Spleen (tissue), 11 donors: ENCODE data around the gene SYT17. TPM values are rescaled to one million over a fixed set of nuclear protein-coding genes. Genes with fewer than 3 reads are reported as not detected.

Experiments
- DNase-seq: peaks from one replicate; pipeline ENCODE4 v3.0.0-alpha.2; 2020
- H3K27ac ChIP-seq, 8 donors: fragments of 200-600 bp; sonication (generic) in 7 of 8; 1 replicate in 4 of 8; 2 replicates in 4 of 8; pipeline versions ENCODE4 v1.5.0 to v1.8.0; 2016 to 2021; ENCODE audit warnings: inconsistent platforms in 4 of 8, mild to moderate bottlenecking in 4 of 8, moderate library complexity in 1 of 8
- H3K27me3 ChIP-seq, 7 donors: fragments of 200-600 bp; sonication (generic) in 6 of 7; replicated peaks in 1 of 7; 1 replicate in 4 of 7; 2 replicates in 3 of 7; pipeline versions ENCODE4 v1.5.0 to v1.8.0; 2016 to 2021; ENCODE audit warnings: inconsistent platforms in 3 of 7, mild to moderate bottlenecking in 1 of 7
- H3K36me3 ChIP-seq, 6 donors: fragments of 200-600 bp; sonication (generic) in 5 of 6; 1 replicate in 4 of 6; 2 replicates in 2 of 6; pipeline versions ENCODE4 v1.5.0 to v1.8.0; 2016 to 2021; ENCODE audit warnings: inconsistent platforms in 2 of 6
- H3K4me1 ChIP-seq, 6 donors: fragments of 200-600 bp; sonication (generic) in 5 of 6; 1 replicate in 3 of 6; 2 replicates in 3 of 6; pipeline versions ENCODE4 v1.5.0 to v1.8.0; 2016 to 2021; ENCODE audit warnings: inconsistent platforms in 3 of 6
- H3K4me3 ChIP-seq, 8 donors: fragments of 200-600 bp; sonication (generic) in 7 of 8; 1 replicate in 4 of 8; 2 replicates in 4 of 8; pipeline versions ENCODE4 v1.5.0 to v1.8.0; 2016 to 2021; ENCODE audit warnings: inconsistent platforms in 4 of 8, mild to moderate bottlenecking in 4 of 8, moderate library complexity in 2 of 8
- H3K9me3 ChIP-seq, 8 donors: fragments of 200-600 bp; sonication (generic) in 7 of 8; 1 replicate in 4 of 8; 2 replicates in 4 of 8; pipeline versions ENCODE4 v1.5.0 to v1.8.0; 2016 to 2021; ENCODE audit warnings: inconsistent platforms in 4 of 8
- POLR2A ChIP-seq, 3 donors: fragments of 450-650 bp; IDR thresholded peaks; one replicate each; pipeline ENCODE4 v1.5.1; 2017; ENCODE audit warnings: antibody characterized with exemption in 3 of 3, mild to moderate bottlenecking in 1 of 3
- POLR2AphosphoS5 ChIP-seq, 3 donors: sonication (generic); formaldehyde crosslinking; IDR thresholded peaks; one replicate each; pipeline ENCODE4 v1.5.1; 2017; ENCODE audit warnings: antibody characterized with exemption in 3 of 3
- WGBS, 5 donors: extraction: QIAGEN DNeasy Blood & Tissue Kit in 3 of 5; methylation state at CpG; one replicate each; pipeline versions ENCODE4 v1.1.5 to v1.1.7; 2013 to 2018; 5-methylcytosine and 5-hydroxymethylcytosine counted together
- intact Hi-C: fragments of 100-400 bp; cut with DNase I; formaldehyde crosslinking; loops from one replicate; pipeline ENCODE4 v1.15.0; 2023; ENCODE audit warnings: low total_unique reads
- polyA plus RNA-seq, 3 donors: library from polyadenylated mRNA; stranded (reverse); fragments of 200-250 nt; gene quantifications; one replicate each; pipeline ENCODE4 v1.2.1, GENCODE V29; 2013
- total RNA-seq, 7 donors: library from RNA; depleted of rRNA in 3 of 7; stranded (reverse); fragments of >200 nt in 3 of 7; fragmentation: NEBNext Ultra II Directional in 4 of 7; extraction: Animal tissue kit (Norgen Biotek cat#: 25700) in 4 of 7; gene quantifications; one replicate each; pipeline versions ENCODE4 v1.1.0 to v1.2.1, GENCODE V29; 2016 to 2021
- TF ChIP-seq, protein P1 (sequence below), 11 experiments: fragments of 200-600 bp in 7 of 11; fragments of 450-650 bp in 4 of 11; sonication (generic) in 4 of 11; IDR thresholded peaks in 8 of 11; conservative IDR thresholded peaks in 3 of 11; 1 replicate in 7 of 11; 2 replicates in 4 of 11; pipeline versions ENCODE4 v1.4.0 to v1.8.0; 2016 to 2021; ENCODE audit warnings: antibody characterized with exemption in 11 of 11, inconsistent platforms in 4 of 11, mild to moderate bottlenecking in 1 of 11
- donor health status: healthy with polysubstance abuse.
- donor health status: DM: no; HTN: no; CAD: no; lungs with moderate emphysema.
- donor health status: DM: no; HTN: no; CAD: no.
- donor health status: Bipolar disorder and iron deficiency.
- donor health status: healthy.
- donor health status: DM: no; HTN: no; CAD: no.
- donor health status: DM: yes; HTN: yes; CAD: no.

Gene SYT17
- total and polyA plus RNA-seq, 10 donors: 1.2 to 3.7 (median 2.0) TPM

DNA sequence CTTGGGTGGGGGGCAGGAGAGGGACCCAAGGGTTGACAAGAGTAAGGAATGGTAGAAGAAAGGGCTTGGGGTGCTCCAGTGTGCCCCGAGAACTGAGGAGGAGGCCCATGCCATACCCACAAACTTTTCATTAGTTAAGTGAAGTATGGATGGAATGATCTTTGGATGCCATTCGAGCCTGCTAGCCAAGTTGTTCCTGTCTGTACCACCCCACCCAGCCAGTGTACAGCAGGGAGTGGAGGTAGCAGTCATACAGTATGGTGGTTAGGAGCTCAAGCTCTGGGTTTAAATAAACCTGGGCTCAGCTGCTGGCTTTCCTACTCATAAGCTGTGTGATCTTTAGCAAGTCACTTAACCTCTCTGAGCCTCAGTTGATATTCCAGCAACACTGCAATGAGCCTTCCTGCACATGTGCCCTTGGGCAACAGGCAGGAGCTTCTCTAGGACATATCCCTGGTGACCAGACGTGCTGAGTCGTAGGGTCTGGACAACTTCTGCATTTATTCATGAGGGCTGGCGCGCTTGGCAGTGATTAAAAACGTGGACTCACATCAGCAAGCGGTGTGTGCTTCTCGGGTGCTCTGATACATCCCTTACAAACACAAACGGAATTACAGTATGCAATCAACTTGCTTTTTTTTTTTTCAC is 31.4 kb upstream of the SYT17 start:
- peaks cover 0 to 52% (median 10%) of the 10 kb centered on the region in 6 donors for H3K4me1 ChIP-seq
- no peaks in the 10 kb centered on the region for H3K9me3 ChIP-seq
- intact Hi-C loops: no loop called here
- WGBS, 5 donors: 42 to 56% (median 46%) methylated on average over 10 of the region's 10 CpGs
- H3K27ac ChIP-seq: no peak overlapping the region
- H3K4me3 ChIP-seq: no peak overlapping the region
- DNase-seq: no peak
- H3K27me3 ChIP-seq: no peaks in the 10 kb centered on the region
- H3K36me3 ChIP-seq: no peaks in the 10 kb centered on the region
- TF ChIP-seq, protein P1, sequence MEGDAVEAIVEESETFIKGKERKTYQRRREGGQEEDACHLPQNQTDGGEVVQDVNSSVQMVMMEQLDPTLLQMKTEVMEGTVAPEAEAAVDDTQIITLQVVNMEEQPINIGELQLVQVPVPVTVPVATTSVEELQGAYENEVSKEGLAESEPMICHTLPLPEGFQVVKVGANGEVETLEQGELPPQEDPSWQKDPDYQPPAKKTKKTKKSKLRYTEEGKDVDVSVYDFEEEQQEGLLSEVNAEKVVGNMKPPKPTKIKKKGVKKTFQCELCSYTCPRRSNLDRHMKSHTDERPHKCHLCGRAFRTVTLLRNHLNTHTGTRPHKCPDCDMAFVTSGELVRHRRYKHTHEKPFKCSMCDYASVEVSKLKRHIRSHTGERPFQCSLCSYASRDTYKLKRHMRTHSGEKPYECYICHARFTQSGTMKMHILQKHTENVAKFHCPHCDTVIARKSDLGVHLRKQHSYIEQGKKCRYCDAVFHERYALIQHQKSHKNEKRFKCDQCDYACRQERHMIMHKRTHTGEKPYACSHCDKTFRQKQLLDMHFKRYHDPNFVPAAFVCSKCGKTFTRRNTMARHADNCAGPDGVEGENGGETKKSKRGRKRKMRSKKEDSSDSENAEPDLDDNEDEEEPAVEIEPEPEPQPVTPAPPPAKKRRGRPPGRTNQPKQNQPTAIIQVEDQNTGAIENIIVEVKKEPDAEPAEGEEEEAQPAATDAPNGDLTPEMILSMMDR (IDR thresholded peaks at IDR 0.05 in 8 of 11, conservative IDR thresholded peaks at IDR 0.05 in 3 of 11): no peak
- no peak for TF ChIP-seq POLR2A (IDR thresholded peaks at IDR 0.05)
- peak in 1 of 3 donors; percentile 40 for TF ChIP-seq POLR2AphosphoS5 (IDR thresholded peaks at IDR 0.05)

GRCh38 chr16:19137201-19138128 is 30.6 kb upstream of the SYT17 start:
- no peak for TF ChIP-seq POLR2AphosphoS5 (IDR thresholded peaks at IDR 0.05)
- TF ChIP-seq, protein P1 (IDR thresholded peaks at IDR 0.05 in 8 of 11, conservative IDR thresholded peaks at IDR 0.05 in 3 of 11): no peak
- TF ChIP-seq POLR2A (IDR thresholded peaks at IDR 0.05): no peak
- no peak for DNase-seq
- peaks cover 0 to 44% (median 10%) of the 10 kb centered on the region in 6 donors for H3K4me1 ChIP-seq
- no peaks in the 10 kb centered on the region for H3K36me3 ChIP-seq
- 40 to 62% (median 52%) methylated on average over 6 of the region's 6 CpGs for WGBS, 5 donors
- H3K4me3 ChIP-seq: no peak overlapping the region
- H3K9me3 ChIP-seq: no peaks in the 10 kb centered on the region
- no peak overlapping the region for H3K27ac ChIP-seq
- intact Hi-C loops: no loop called here
- H3K27me3 ChIP-seq: peaks cover 0 to 4% (median 0%) of the 10 kb centered on the region in 7 donors

- Histone ChIP-seq H3K4me3 (no peak overlapping the region), H3K4me1 (peaks cover 0 to 38% (median 9%) of the 10 kb centered on the region in 6 donors), H3K27ac (no peak overlapping the region), H3K36me3 (no peaks in the 10 kb centered on the region), H3K9me3 (no peaks in the 10 kb centered on the region), H3K27me3 (peaks cover 0 to 7% (median 0%) of the 10 kb centered on the region in 7 donors)
- TF ChIP-seq POLR2A (IDR thresholded peaks at IDR 0.05) (no peak), POLR2AphosphoS5 (IDR thresholded peaks at IDR 0.05) (peak in 1 of 3 donors; percentile 54)
- intact Hi-C loops: no loop called here
- no peak for DNase-seq
- 21 to 46% (median 41%) methylated on average over 4 of the region's 4 CpGs for WGBS, 5 donors
Observed at GRCh38 chr16:19138601-19139000, 29.4 kb upstream of the SYT17 start.

- Histone ChIP-seq H3K36me3 (no peaks in the 10 kb centered on the region), H3K4me3 (no peak overlapping the region), H3K27me3 (peaks cover 0 to 7% (median 0%) of the 10 kb centered on the region in 7 donors), H3K9me3 (no peaks in the 10 kb centered on the region), H3K4me1 (peaks cover 0 to 38% (median 9%) of the 10 kb centered on the region in 6 donors), H3K27ac (no peak overlapping the region)
- intact Hi-C loops: no loop called here
- no peak for DNase-seq
- 56 to 80% (median 75%) methylated on average over 5 of the region's 5 CpGs for WGBS, 5 donors
- TF ChIP-seq POLR2AphosphoS5 (IDR thresholded peaks at IDR 0.05) (no peak), POLR2A (IDR thresholded peaks at IDR 0.05) (no peak)
- TF ChIP-seq, protein P1 (IDR thresholded peaks at IDR 0.05 in 8 of 11, conservative IDR thresholded peaks at IDR 0.05 in 3 of 11): no peak
Observed at GRCh38 chr16:19139436-19140091, 28.5 kb upstream of the SYT17 start.
